Heart left ventricle (tissue), 13 donors: ENCODE measurements around the gene SPIRE1.

Source experiments
- POLR2A ChIP-seq, 2 donors: fragments of 450-650 bp; IDR thresholded peaks; one replicate each; pipeline ENCODE4 v1.6.1; 2017; ENCODE audit warnings: antibody characterized with exemption in 2 of 2, mild to moderate bottlenecking in 2 of 2, moderate library complexity in 2 of 2
- TF ChIP-seq, protein P1 (sequence below), 12 donors: fragments of 200-600 bp; sonication (generic) in 4 of 12; IDR thresholded peaks; one replicate each; pipeline versions ENCODE4 v1.5.0 to v1.8.0; 2018 to 2022; ENCODE audit warnings: antibody characterized with exemption in 12 of 12, mild to moderate bottlenecking in 5 of 12
- donor health status: ischemic (EF 13 %, LVEDD 7.1; RV severe dilation, severe dysfunction).
- donor health status: DM: no; HTN: yes; CAD: no.
- donor health status: DM: no; HTN: no; CAD: no.
- donor health status: ischemic (EF 25% LVEDD 6.9; RV normal size, moderate dysfunction).
- donor health status: ischemic (EF 25% LVEDD 5.7; RV mildly dilated, moderate dysfunction).
- donor health status: ischemic (EF 35%, LVEDD 5.7; RV mildly dilated, moderate dysfunction).
- donor health status: nonischemic (EF 11% LVEDD 7.7; RV severe dilation, severe dysfunction).
- donor health status: DM: yes; HTN: yes; CAD: no.
- donor health status: PGD.
- donor health status: ischemic (EF 29% LVEDD 5.4; RV normal size, mild dysfunction).
- donor health status: nonischemic (EF 23%, LVEDD 6.1; RV moderate dilation, normal function).

- TF ChIP-seq, protein P1, sequence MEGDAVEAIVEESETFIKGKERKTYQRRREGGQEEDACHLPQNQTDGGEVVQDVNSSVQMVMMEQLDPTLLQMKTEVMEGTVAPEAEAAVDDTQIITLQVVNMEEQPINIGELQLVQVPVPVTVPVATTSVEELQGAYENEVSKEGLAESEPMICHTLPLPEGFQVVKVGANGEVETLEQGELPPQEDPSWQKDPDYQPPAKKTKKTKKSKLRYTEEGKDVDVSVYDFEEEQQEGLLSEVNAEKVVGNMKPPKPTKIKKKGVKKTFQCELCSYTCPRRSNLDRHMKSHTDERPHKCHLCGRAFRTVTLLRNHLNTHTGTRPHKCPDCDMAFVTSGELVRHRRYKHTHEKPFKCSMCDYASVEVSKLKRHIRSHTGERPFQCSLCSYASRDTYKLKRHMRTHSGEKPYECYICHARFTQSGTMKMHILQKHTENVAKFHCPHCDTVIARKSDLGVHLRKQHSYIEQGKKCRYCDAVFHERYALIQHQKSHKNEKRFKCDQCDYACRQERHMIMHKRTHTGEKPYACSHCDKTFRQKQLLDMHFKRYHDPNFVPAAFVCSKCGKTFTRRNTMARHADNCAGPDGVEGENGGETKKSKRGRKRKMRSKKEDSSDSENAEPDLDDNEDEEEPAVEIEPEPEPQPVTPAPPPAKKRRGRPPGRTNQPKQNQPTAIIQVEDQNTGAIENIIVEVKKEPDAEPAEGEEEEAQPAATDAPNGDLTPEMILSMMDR (IDR thresholded peaks at IDR 0.05): no peak
- TF ChIP-seq POLR2A (IDR thresholded peaks at IDR 0.05): no peak
Measured at GRCh38 chr18:12599966-12600365, 57.9 kb downstream of the SPIRE1 start.
